ENCODE measurements around the gene RDH14. TPM values are rescaled to one million over a fixed set of nuclear protein-coding genes. Genes with fewer than 3 reads are reported as not detected.

The RDH14 gene
- total and polyA plus RNA-seq, 10 of the 15 experiments (the other 5 are each of a cell fraction or from before 2014, with no cell fraction given): 15.5 to 33.4 (median 22.8) TPM

GRCh38 chr2:18550433-18550832, 10.0 kb downstream of the RDH14 start:
- DNase-seq (ENCODE audit: low read depth, low spot score) (no peak), ATAC-seq (no peak), FAIRE-seq (no peak)
- SMC1A ChIA-PET (ENCODE audit: uncharacterized antibody, unreplicated experiment): no interaction called here
- H3K4me2 ChIP-seq (ENCODE audit: control insufficient read depth, insufficient read depth): no peak overlapping the region
- no peak for TF ChIP-seq CTCF (IDR thresholded peaks at IDR 0.05 in 2 of 3, conservative IDR thresholded peaks at IDR 0.05 in 1 of 3; ENCODE audit: control insufficient read depth in 2 of 3, extremely low read depth in 1 of 3, insufficient read depth in 1 of 3, low read depth in 3 of 3, low read length in 3 of 3)
- no peak for TF ChIP-seq BRCA1 (IDR thresholded peaks at IDR 0.05; ENCODE audit: low read depth, low read length)
- TF ChIP-seq MEF2B (IDR thresholded peaks at IDR 0.05; ENCODE audit: partially characterized antibody, poor library complexity, severe bottlenecking): no peak
- TF ChIP-seq MTA2 (IDR thresholded peaks at IDR 0.05; ENCODE audit: low read depth): no peak
- TF ChIP-seq PAX8 (IDR thresholded peaks at IDR 0.05): no peak
- no peak for TF ChIP-seq RBBP5 (conservative IDR thresholded peaks at IDR 0.05)
- no peak for TF ChIP-seq PAX5 (IDR thresholded peaks at IDR 0.05; ENCODE audit: borderline replicate concordance, low read depth, low read length)
- no peak for TF ChIP-seq HDAC6 (IDR thresholded peaks at IDR 0.05; ENCODE audit: unreplicated experiment)
- no peak for TF ChIP-seq ZBTB40 (IDR thresholded peaks at IDR 0.05; ENCODE audit: borderline replicate concordance)
- TF ChIP-seq NFYA (IDR thresholded peaks at IDR 0.05; ENCODE audit: borderline replicate concordance, low read depth, low read length): no peak
- TF ChIP-seq MYB (IDR thresholded peaks at IDR 0.05; ENCODE audit: borderline replicate concordance, low read depth, low read length): no peak
- TF ChIP-seq ATF3 (IDR thresholded peaks at IDR 0.05; ENCODE audit: borderline replicate concordance, extremely low read depth, low read depth, low read length): no peak
- TF ChIP-seq CBX5 (IDR thresholded peaks at IDR 0.05; ENCODE audit: low read depth): no peak
- TF ChIP-seq CHD2 (IDR thresholded peaks at IDR 0.05; ENCODE audit: borderline replicate concordance, low read depth, low read length): no peak
- no peak for TF ChIP-seq SMARCA5 (IDR thresholded peaks at IDR 0.05)
- TF ChIP-seq MEF2A (IDR thresholded peaks at IDR 0.05; ENCODE audit: insufficient read depth, low read depth, low read length): no peak
- no peak overlapping the region for H3K27ac ChIP-seq (ENCODE audit: control insufficient read depth, insufficient read depth)
- RAD21 ChIA-PET (ENCODE audit: unreplicated experiment): no interaction called here
- no peaks in the 10 kb centered on the region for H3K4me1 ChIP-seq (ENCODE audit: control insufficient read depth, insufficient read depth, low read length)
- intact Hi-C loops (cut with micrococcal nuclease; ENCODE audit: unreplicated experiment): no loop called here
- in situ Hi-C loops (cut with MboI): no loop called here
- H2AFZ ChIP-seq (ENCODE audit: control insufficient read depth, low read depth, low read length): no peak overlapping the region
- no peaks in the 10 kb centered on the region for H3K9me3 ChIP-seq (replicated peaks; ENCODE audit: control insufficient read depth, insufficient read depth, low read length)
- H3K27me3 ChIP-seq (replicated peaks in 1 of 2; ENCODE audit: control insufficient read depth in 2 of 2, insufficient read depth in 2 of 2, low read length in 1 of 2): no peaks in the 10 kb centered on the region
- no peaks in the 10 kb centered on the region for H4K20me1 ChIP-seq (ENCODE audit: control insufficient read depth, insufficient read depth)
- BruUV-seq (replicated peaks): no TSS peak
- POLR2A ChIA-PET: no interaction called here
- WGBS (ENCODE audit: insufficient coverage, insufficient replicate concordance, low lambda C conversion rate, missing lambda C conversion rate): 76% methylated on average over 2 of the region's 2 CpGs
- CTCF ChIA-PET: no interaction called here
- H3K36me3 ChIP-seq (ENCODE audit: control insufficient read depth in 2 of 2, insufficient read depth in 2 of 2, low read length in 1 of 2): peaks cover 0 to 5% of the 10 kb centered on the region in 2 experiments; a peak in 1 of 4 replicates
- no peak overlapping the region for H3K9ac ChIP-seq (ENCODE audit: control insufficient read depth, insufficient read depth, low read length)
- H3K79me2 ChIP-seq (ENCODE audit: control insufficient read depth, insufficient read depth, low read length): no peaks in the 10 kb centered on the region
- H3K4me3 ChIP-seq: no peak overlapping the region
